ENCODE data around the gene ZFAND3.
"Not testable (repeated sequence)": the region's sequence is repeated elsewhere in the genome, so short reads cannot be mapped to it uniquely, and the experiment has no call there.

ZFAND3 gene

GRCh38 chr6:37990762-37991525 lies 171.4 kb downstream of the ZFAND3 start:
- Histone ChIP-seq H4K20me1 (ENCODE audit: insufficient read depth, low read length) (no peaks in the 10 kb centered on the region), H3K36me3 (replicated peaks; ENCODE audit: insufficient read depth, low read length) (no peaks in the 10 kb centered on the region), H3K27me3 (replicated peaks; ENCODE audit: insufficient read depth, low read length) (no peaks in the 10 kb centered on the region), H3K4me3 (ENCODE audit: low read length) (no peak overlapping the region), H2AFZ (ENCODE audit: low read length) (no peak overlapping the region), H3K4me1 (ENCODE audit: low read length) (no peaks in the 10 kb centered on the region), H3K4me2 (ENCODE audit: low read depth, low read length) (no peak overlapping the region), H3F3A (ENCODE audit: insufficient read depth, low read length) (no peaks in the 10 kb centered on the region), H3K9ac (ENCODE audit: low read length) (no peak overlapping the region), H3K9me2 (replicated peaks; ENCODE audit: insufficient read depth, low read length) (no peaks in the 10 kb centered on the region), H3K9me3 (replicated peaks; ENCODE audit: insufficient read depth, low read length) (no peaks in the 10 kb centered on the region), H3K79me2 (ENCODE audit: low read length) (peaks cover 34% of the 10 kb centered on the region), H3K27ac (ENCODE audit: low read length) (no peak overlapping the region)
- DNase-seq: no peak
- TF ChIP-seq CTCF (IDR thresholded peaks at IDR 0.05; ENCODE audit: low read length) (no peak), EZH2 (optimal IDR thresholded peaks at IDR 0.05; ENCODE audit: low read depth, low read length) (no peak), EZH2phosphoT487 (IDR thresholded peaks at IDR 0.05; ENCODE audit: low read length) (no peak)

- Histone ChIP-seq H3K9ac (ENCODE audit: low read length) (no peak overlapping the region), H3K4me3 (ENCODE audit: low read length) (no peak overlapping the region), H3K9me2 (replicated peaks; ENCODE audit: insufficient read depth, low read length) (no peaks in the 10 kb centered on the region), H3K4me1 (ENCODE audit: low read length) (no peaks in the 10 kb centered on the region), H3K27ac (ENCODE audit: low read length) (no peak overlapping the region), H3K36me3 (replicated peaks; ENCODE audit: insufficient read depth, low read length) (no peaks in the 10 kb centered on the region), H3K9me3 (replicated peaks; ENCODE audit: insufficient read depth, low read length) (no peaks in the 10 kb centered on the region), H4K20me1 (ENCODE audit: insufficient read depth, low read length) (no peaks in the 10 kb centered on the region), H3K79me2 (ENCODE audit: low read length) (peaks cover 34% of the 10 kb centered on the region), H3K27me3 (replicated peaks; ENCODE audit: insufficient read depth, low read length) (no peaks in the 10 kb centered on the region), H2AFZ (ENCODE audit: low read length) (no peak overlapping the region), H3F3A (ENCODE audit: insufficient read depth, low read length) (no peaks in the 10 kb centered on the region), H3K4me2 (ENCODE audit: low read depth, low read length) (no peak overlapping the region)
- no peak for DNase-seq
- TF ChIP-seq EZH2 (optimal IDR thresholded peaks at IDR 0.05; ENCODE audit: low read depth, low read length) (no peak), CTCF (IDR thresholded peaks at IDR 0.05; ENCODE audit: low read length) (no peak)
These were observed 173.2 kb downstream of the ZFAND3 start for GRCh38 chr6:37992749-37993148.

- H3K4me3 ChIP-seq (ENCODE audit: low read length); DNase-seq; H3K36me3 ChIP-seq (replicated peaks; ENCODE audit: insufficient read depth, low read length); H3K9me2 ChIP-seq (replicated peaks; ENCODE audit: insufficient read depth, low read length); H3K4me1 ChIP-seq (ENCODE audit: low read length); H3K9ac ChIP-seq (ENCODE audit: low read length); H3K27ac ChIP-seq (ENCODE audit: low read length); H3K9me3 ChIP-seq (replicated peaks; ENCODE audit: insufficient read depth, low read length); H3K4me2 ChIP-seq (ENCODE audit: low read depth, low read length); H3F3A ChIP-seq (ENCODE audit: insufficient read depth, low read length); H2AFZ ChIP-seq (ENCODE audit: low read length); H4K20me1 ChIP-seq (ENCODE audit: insufficient read depth, low read length); H3K27me3 ChIP-seq (replicated peaks; ENCODE audit: insufficient read depth, low read length): not testable (repeated sequence)
- peaks cover 35% of the 10 kb centered on the region for H3K79me2 ChIP-seq (ENCODE audit: low read length)
These were observed 173.7 kb downstream of the ZFAND3 start for GRCh38 chr6:37993194-37993593.

GRCh38 chr6:37993596-37993995 lies 174.1 kb downstream of the ZFAND3 start:
- no peak for DNase-seq
- no peaks in the 10 kb centered on the region for H4K20me1 ChIP-seq (ENCODE audit: insufficient read depth, low read length)
- no peaks in the 10 kb centered on the region for H3K27me3 ChIP-seq (replicated peaks; ENCODE audit: insufficient read depth, low read length)
- no peak overlapping the region for H3K27ac ChIP-seq (ENCODE audit: low read length)
- no peaks in the 10 kb centered on the region for H3K36me3 ChIP-seq (replicated peaks; ENCODE audit: insufficient read depth, low read length)
- H3K9ac ChIP-seq (ENCODE audit: low read length): no peak overlapping the region
- H3K4me1 ChIP-seq (ENCODE audit: low read length): no peaks in the 10 kb centered on the region
- no peak overlapping the region for H2AFZ ChIP-seq (ENCODE audit: low read length)
- no peak overlapping the region for H3K4me2 ChIP-seq (ENCODE audit: low read depth, low read length)
- TF ChIP-seq CTCF (IDR thresholded peaks at IDR 0.05; ENCODE audit: low read length) (no peak), EZH2phosphoT487 (IDR thresholded peaks at IDR 0.05; ENCODE audit: low read length) (no peak), EZH2 (optimal IDR thresholded peaks at IDR 0.05; ENCODE audit: low read depth, low read length) (no peak)
- H3F3A ChIP-seq (ENCODE audit: insufficient read depth, low read length): no peaks in the 10 kb centered on the region
- peaks cover 33% of the 10 kb centered on the region for H3K79me2 ChIP-seq (ENCODE audit: low read length)
- H3K9me2 ChIP-seq (replicated peaks; ENCODE audit: insufficient read depth, low read length): no peaks in the 10 kb centered on the region
- H3K9me3 ChIP-seq (replicated peaks; ENCODE audit: insufficient read depth, low read length): no peaks in the 10 kb centered on the region
- no peak overlapping the region for H3K4me3 ChIP-seq (ENCODE audit: low read length)
